ENCODE measurements around the gene KCNAB2. TPM values are rescaled to one million over a fixed set of nuclear protein-coding genes. Genes with fewer than 3 reads are reported as not detected.

KCNAB2 gene
- polyA plus RNA-seq, 3 donors = 11.5 to 178 (median 22.7) TPM

DNA sequence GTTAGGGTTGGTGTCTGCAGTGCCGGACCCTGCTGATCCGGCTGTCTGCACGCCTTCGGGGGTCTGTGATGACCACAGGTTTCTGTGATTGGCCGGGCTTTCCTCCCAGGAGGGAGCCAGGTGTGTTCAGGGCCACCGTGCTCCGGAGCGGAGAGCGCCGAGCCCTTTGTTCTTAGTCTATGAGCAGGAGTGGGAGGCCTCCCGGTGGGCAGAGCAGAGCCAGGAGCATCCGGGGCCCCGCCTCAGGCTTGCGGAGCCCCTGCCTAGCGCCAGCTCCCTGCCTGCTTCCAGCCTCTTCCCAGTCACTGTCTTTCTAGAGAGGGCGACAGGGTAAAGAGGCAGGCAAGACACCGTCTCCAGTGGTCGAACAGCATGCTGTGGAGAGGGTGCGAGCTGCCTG lies 31.8 kb downstream of the KCNAB2 start:
- H4K20me1 ChIP-seq (ENCODE audit: insufficient read depth, low read length) = peaks cover 99% of the 10 kb centered on the region
- Mint-ChIP-seq H3K27ac (peak overlapping the region in 1 of 7 donors; percentile 64), H3K9me3 (peaks cover 0 to 2% (median 0%) of the 10 kb centered on the region in 7 donors), H3K27me3 (ENCODE audit: low read depth in 3 of 3) (peaks cover 0 to 2% (median 0%) of the 10 kb centered on the region in 3 donors), H3K4me3 (no peak overlapping the region), H3K36me3 (peaks cover 91 to 99% of the 10 kb centered on the region in 2 donors), H3K4me1 (no peaks in the 10 kb centered on the region)
- H3K27me3 ChIP-seq (ENCODE audit: control insufficient read depth in 2 of 2, insufficient read depth in 2 of 2, low read length in 2 of 2) = no peaks in the 10 kb centered on the region
- no peak overlapping the region for H3K4me3 ChIP-seq (replicated peaks in 1 of 3; ENCODE audit: low read depth in 2 of 3, low read length in 3 of 3)
- intact Hi-C loops (cut with micrococcal nuclease) = no loop called here
- H3K27ac ChIP-seq (ENCODE audit: low read depth in 1 of 2, low read length in 2 of 2) = no peak overlapping the region
- H3K4me2 ChIP-seq (replicated peaks; ENCODE audit: extremely low read depth, low read length, poor library complexity, severe bottlenecking) = no peak overlapping the region
- 98% methylated on average over 18 of the region's 19 CpGs for WGBS (ENCODE audit: insufficient coverage)
- H3K4me1 ChIP-seq (ENCODE audit: control insufficient read depth in 1 of 2, insufficient read depth in 2 of 2, low read length in 2 of 2) = no peaks in the 10 kb centered on the region
- no peak overlapping the region for H2AFZ ChIP-seq (ENCODE audit: insufficient read depth, low read depth, low read length, poor library complexity, severe bottlenecking)
- TF ChIP-seq, protein P1, sequence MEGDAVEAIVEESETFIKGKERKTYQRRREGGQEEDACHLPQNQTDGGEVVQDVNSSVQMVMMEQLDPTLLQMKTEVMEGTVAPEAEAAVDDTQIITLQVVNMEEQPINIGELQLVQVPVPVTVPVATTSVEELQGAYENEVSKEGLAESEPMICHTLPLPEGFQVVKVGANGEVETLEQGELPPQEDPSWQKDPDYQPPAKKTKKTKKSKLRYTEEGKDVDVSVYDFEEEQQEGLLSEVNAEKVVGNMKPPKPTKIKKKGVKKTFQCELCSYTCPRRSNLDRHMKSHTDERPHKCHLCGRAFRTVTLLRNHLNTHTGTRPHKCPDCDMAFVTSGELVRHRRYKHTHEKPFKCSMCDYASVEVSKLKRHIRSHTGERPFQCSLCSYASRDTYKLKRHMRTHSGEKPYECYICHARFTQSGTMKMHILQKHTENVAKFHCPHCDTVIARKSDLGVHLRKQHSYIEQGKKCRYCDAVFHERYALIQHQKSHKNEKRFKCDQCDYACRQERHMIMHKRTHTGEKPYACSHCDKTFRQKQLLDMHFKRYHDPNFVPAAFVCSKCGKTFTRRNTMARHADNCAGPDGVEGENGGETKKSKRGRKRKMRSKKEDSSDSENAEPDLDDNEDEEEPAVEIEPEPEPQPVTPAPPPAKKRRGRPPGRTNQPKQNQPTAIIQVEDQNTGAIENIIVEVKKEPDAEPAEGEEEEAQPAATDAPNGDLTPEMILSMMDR (IDR thresholded peaks at IDR 0.05) = no peak
- H3K9me3 ChIP-seq (replicated peaks in 1 of 2; ENCODE audit: control insufficient read depth in 1 of 2, insufficient read depth in 1 of 2, low read length in 2 of 2) = no peaks in the 10 kb centered on the region
- DNase-seq = no peak
- peaks cover 21% of the 10 kb centered on the region for H3K79me2 ChIP-seq (ENCODE audit: insufficient read depth, low read length)
- no peak overlapping the region for H3K9ac ChIP-seq (ENCODE audit: insufficient read depth, low read length, poor library complexity, severe bottlenecking)
- H3K36me3 ChIP-seq (replicated peaks in 1 of 2; ENCODE audit: control insufficient read depth in 1 of 2, insufficient read depth in 2 of 2, low read length in 2 of 2) = peaks cover 94 to 99% of the 10 kb centered on the region in 2 donors

DNA sequence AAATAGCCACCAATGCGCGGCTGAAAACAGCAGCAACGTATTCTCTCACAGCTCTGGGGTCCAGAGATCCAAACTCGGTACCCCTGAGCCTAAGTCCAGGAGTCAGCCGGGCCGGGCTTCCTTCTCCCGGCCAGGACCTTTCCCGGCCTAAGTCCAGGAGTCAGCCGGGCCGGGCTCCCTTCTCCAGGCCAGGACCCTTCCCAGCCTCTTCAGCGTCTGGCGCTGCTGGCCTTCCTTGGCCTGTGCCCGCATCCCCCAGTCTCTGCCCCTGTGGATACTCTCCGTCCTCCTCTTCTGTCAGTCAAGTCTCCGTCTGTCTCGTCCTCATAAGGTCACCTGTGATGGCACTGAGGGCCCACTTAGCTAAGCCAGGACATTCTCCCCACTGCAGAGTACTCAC lies 32.2 kb downstream of the KCNAB2 start:
- Histone ChIP-seq H2AFZ (ENCODE audit: insufficient read depth, low read depth, low read length, poor library complexity, severe bottlenecking) (no peak overlapping the region), H3K4me1 (ENCODE audit: control insufficient read depth in 1 of 2, insufficient read depth in 2 of 2, low read length in 2 of 2) (no peaks in the 10 kb centered on the region), H3K9me3 (replicated peaks in 1 of 2; ENCODE audit: control insufficient read depth in 1 of 2, insufficient read depth in 1 of 2, low read length in 2 of 2) (no peaks in the 10 kb centered on the region), H4K20me1 (ENCODE audit: insufficient read depth, low read length) (peaks cover 99% of the 10 kb centered on the region), H3K27ac (ENCODE audit: low read depth in 1 of 2, low read length in 2 of 2) (no peak overlapping the region), H3K4me2 (replicated peaks; ENCODE audit: extremely low read depth, low read length, poor library complexity, severe bottlenecking) (no peak overlapping the region), H3K36me3 (replicated peaks in 1 of 2; ENCODE audit: control insufficient read depth in 1 of 2, insufficient read depth in 2 of 2, low read length in 2 of 2) (peaks cover 94 to 99% of the 10 kb centered on the region in 2 donors), H3K9ac (ENCODE audit: insufficient read depth, low read length, poor library complexity, severe bottlenecking) (no peak overlapping the region), H3K4me3 (replicated peaks in 1 of 3; ENCODE audit: low read depth in 2 of 3, low read length in 3 of 3) (no peak overlapping the region), H3K27me3 (ENCODE audit: control insufficient read depth in 2 of 2, insufficient read depth in 2 of 2, low read length in 2 of 2) (no peaks in the 10 kb centered on the region), H3K79me2 (ENCODE audit: insufficient read depth, low read length) (peaks cover 21% of the 10 kb centered on the region)
- DNase-seq = no peak
- H3K4me3 Mint-ChIP-seq = no peak overlapping the region
- WGBS (ENCODE audit: insufficient coverage) = 95% methylated on average over 16 of the region's 16 CpGs
- H3K27ac Mint-ChIP-seq = peak overlapping the region in 2 of 7 donors; percentile 43 to 76
- H3K36me3 Mint-ChIP-seq = peaks cover 91 to 99% of the 10 kb centered on the region in 2 donors
- H3K4me1 Mint-ChIP-seq = no peaks in the 10 kb centered on the region
- TF ChIP-seq, protein P1 (IDR thresholded peaks at IDR 0.05) = no peak
- peaks cover 0 to 2% (median 0%) of the 10 kb centered on the region in 7 donors for H3K9me3 Mint-ChIP-seq
- intact Hi-C loops (cut with micrococcal nuclease) = no loop called here
- H3K27me3 Mint-ChIP-seq (ENCODE audit: low read depth in 3 of 3) = peaks cover 0 to 3% (median 0%) of the 10 kb centered on the region in 3 donors
